HCT116 (cell line): Measurements from ENCODE around the gene LRRN4CL.

Source experiments
- ZNF274 ChIP-seq: fragments of 200-500 bp; sonication (Bioruptor generic); IDR thresholded peaks from 2 replicates; pipeline ENCODE4 v1.6.1; 2014; ENCODE audit warnings: mild to moderate bottlenecking, low read depth, low read length, inconsistent platforms
- TF ChIP-seq, protein P1 (sequence below), 3 experiments: fragments of 200-600 bp in 1 of 3; sonication (generic) in 1 of 3; IDR thresholded peaks in 2 of 3; conservative IDR thresholded peaks in 1 of 3; 2 replicates each; pipeline ENCODE4 v1.5.1; 2012 to 2017; ENCODE audit warnings: low read depth in 2 of 3, low read length in 2 of 3, antibody characterized with exemption in 1 of 3, borderline replicate concordance in 1 of 3, control low read depth in 1 of 3, mild to moderate bottlenecking in 1 of 3, mixed read lengths in 1 of 3, mixed run types in 1 of 3, moderate library complexity in 1 of 3; ENCODE audit not compliant: insufficient read depth in 1 of 3

GRCh38 chr11:62665599-62666258, 23.6 kb downstream of the LRRN4CL start:
- TF ChIP-seq, protein P1, sequence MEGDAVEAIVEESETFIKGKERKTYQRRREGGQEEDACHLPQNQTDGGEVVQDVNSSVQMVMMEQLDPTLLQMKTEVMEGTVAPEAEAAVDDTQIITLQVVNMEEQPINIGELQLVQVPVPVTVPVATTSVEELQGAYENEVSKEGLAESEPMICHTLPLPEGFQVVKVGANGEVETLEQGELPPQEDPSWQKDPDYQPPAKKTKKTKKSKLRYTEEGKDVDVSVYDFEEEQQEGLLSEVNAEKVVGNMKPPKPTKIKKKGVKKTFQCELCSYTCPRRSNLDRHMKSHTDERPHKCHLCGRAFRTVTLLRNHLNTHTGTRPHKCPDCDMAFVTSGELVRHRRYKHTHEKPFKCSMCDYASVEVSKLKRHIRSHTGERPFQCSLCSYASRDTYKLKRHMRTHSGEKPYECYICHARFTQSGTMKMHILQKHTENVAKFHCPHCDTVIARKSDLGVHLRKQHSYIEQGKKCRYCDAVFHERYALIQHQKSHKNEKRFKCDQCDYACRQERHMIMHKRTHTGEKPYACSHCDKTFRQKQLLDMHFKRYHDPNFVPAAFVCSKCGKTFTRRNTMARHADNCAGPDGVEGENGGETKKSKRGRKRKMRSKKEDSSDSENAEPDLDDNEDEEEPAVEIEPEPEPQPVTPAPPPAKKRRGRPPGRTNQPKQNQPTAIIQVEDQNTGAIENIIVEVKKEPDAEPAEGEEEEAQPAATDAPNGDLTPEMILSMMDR (IDR thresholded peaks at IDR 0.05 in 2 of 3, conservative IDR thresholded peaks at IDR 0.05 in 1 of 3; ENCODE audit: borderline replicate concordance in 1 of 3, insufficient read depth in 1 of 3, low read depth in 2 of 3, low read length in 2 of 3): no peak
- no peak for TF ChIP-seq ZNF274
